ENCODE data around the gene MAGEB17.

DNA sequence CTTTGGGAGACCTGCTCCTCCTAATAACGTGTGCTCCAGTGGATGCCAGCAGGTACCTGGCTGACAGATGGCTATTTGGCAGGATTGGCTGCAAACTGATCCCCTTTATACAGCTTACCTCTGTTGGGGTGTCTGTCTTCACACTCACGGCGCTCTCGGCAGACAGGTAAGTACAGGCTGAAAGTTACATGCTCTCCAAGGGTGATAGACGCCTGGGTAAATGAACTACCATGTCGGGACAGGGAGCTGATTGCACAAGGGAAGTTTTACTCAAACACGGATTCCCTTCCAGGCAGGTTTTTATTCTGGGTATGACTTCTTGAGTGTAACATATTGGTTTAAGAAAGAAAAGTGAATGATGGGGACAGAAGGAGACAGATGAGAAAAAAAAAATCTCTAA, 43.1 kb upstream of the MAGEB17 start:
- no peak for TF ChIP-seq EZH2 (IDR thresholded peaks at IDR 0.05; ENCODE audit: low read length, unreplicated experiment)
- TF ChIP-seq EZH2phosphoT487 (IDR thresholded peaks at IDR 0.05; ENCODE audit: borderline replicate concordance, low read length) = no peak
- TF ChIP-seq, protein P1, sequence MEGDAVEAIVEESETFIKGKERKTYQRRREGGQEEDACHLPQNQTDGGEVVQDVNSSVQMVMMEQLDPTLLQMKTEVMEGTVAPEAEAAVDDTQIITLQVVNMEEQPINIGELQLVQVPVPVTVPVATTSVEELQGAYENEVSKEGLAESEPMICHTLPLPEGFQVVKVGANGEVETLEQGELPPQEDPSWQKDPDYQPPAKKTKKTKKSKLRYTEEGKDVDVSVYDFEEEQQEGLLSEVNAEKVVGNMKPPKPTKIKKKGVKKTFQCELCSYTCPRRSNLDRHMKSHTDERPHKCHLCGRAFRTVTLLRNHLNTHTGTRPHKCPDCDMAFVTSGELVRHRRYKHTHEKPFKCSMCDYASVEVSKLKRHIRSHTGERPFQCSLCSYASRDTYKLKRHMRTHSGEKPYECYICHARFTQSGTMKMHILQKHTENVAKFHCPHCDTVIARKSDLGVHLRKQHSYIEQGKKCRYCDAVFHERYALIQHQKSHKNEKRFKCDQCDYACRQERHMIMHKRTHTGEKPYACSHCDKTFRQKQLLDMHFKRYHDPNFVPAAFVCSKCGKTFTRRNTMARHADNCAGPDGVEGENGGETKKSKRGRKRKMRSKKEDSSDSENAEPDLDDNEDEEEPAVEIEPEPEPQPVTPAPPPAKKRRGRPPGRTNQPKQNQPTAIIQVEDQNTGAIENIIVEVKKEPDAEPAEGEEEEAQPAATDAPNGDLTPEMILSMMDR (conservative IDR thresholded peaks at IDR 0.05; ENCODE audit: low read depth, low read length) = no peak

All from PC-3 (cell line).